Lower lobe of right lung (tissue), 2 donors: ENCODE data around the gene SH3BP5. TPM values are rescaled to one million over a fixed set of nuclear protein-coding genes. Genes with fewer than 3 reads are reported as not detected.
A peak's percentile ranks its signal among the peaks of the same experiment; 100 is the strongest.

Source experiments
- ATAC-seq, 2 donors: fragments of 200-7000 bp; cut with Tn5 transposase; one replicate each; pipeline ENCODE4 v1.9.1; 2020 to 2022; ENCODE audit warnings: mild to moderate bottlenecking in 2 of 2, moderate library complexity in 2 of 2
- DNase-seq: peaks from one replicate; pipeline ENCODE4 v3.0.0-alpha.2; 2020
- H3K27ac ChIP-seq: fragments of 200-600 bp; one replicate; pipeline ENCODE4 v1.8.0; 2022
- H3K27me3 ChIP-seq: fragments of 200-600 bp; one replicate; pipeline ENCODE4 v1.8.0; 2022; ENCODE audit warnings: low read depth
- H3K36me3 ChIP-seq: fragments of 200-600 bp; one replicate; pipeline ENCODE4 v1.8.0; 2022; ENCODE audit warnings: mild to moderate bottlenecking
- H3K4me1 ChIP-seq: fragments of 200-600 bp; one replicate; pipeline ENCODE4 v1.8.0; 2022
- H3K4me3 ChIP-seq: fragments of 200-600 bp; one replicate; pipeline ENCODE4 v1.8.0; 2022; ENCODE audit warnings: mild to moderate bottlenecking
- H3K9me3 ChIP-seq: fragments of 200-600 bp; one replicate; pipeline ENCODE4 v1.8.0; 2022
- CTCF ChIP-seq: fragments of 200-600 bp; IDR thresholded peaks from one replicate; pipeline ENCODE4 v1.8.0; 2022; ENCODE audit warnings: antibody characterized with exemption, mild to moderate bottlenecking
- intact Hi-C: fragments of 100-400 bp; cut with DNase I; formaldehyde crosslinking; loops from one replicate; pipeline ENCODE4 v1.11.0; 2022
- total RNA-seq: library from RNA; stranded (reverse); fragmentation: NEBNext Ultra II Directional; extraction: Animal tissue kit (Norgen Biotek cat#: 25700); gene quantifications from one replicate; pipeline ENCODE4 v1.2.1, GENCODE V29; 2021
- donor health status: DM: no; HTN: yes; CAD: no; lungs with severe emphysema.

The SH3BP5 gene
- total RNA-seq, 1 donor from 2014 or later, result 106 TPM

GRCh38 chr3:15261274-15261673 is 71.1 kb downstream of the SH3BP5 start:
- Histone ChIP-seq H3K4me1 (peaks cover 13% of the 10 kb centered on the region), H3K9me3 (no peaks in the 10 kb centered on the region), H3K36me3 (peaks cover 61% of the 10 kb centered on the region), H3K27ac (no peak overlapping the region), H3K27me3 (no peaks in the 10 kb centered on the region), H3K4me3 (no peak overlapping the region)
- DNase-seq (no peak), ATAC-seq (no peak)
- intact Hi-C loops, result loop anchor here (10.0 kb wide), 1 partner anchor 114 kb away; no protein-coding TSS in a partner anchor
- TF ChIP-seq CTCF, result no peak

- DNase-seq (no peak), ATAC-seq (no peak)
- no peak overlapping the region for H3K4me3 ChIP-seq
- no peaks in the 10 kb centered on the region for H3K27me3 ChIP-seq
- TF ChIP-seq CTCF, result no peak
- no peak overlapping the region for H3K27ac ChIP-seq
- intact Hi-C loops, result loop anchor here (10.0 kb wide), 1 partner anchor 114 kb away; no protein-coding TSS in a partner anchor
- H3K36me3 ChIP-seq, result peaks cover 66% of the 10 kb centered on the region
- no peaks in the 10 kb centered on the region for H3K9me3 ChIP-seq
- H3K4me1 ChIP-seq, result peaks cover 11% of the 10 kb centered on the region
These were observed 71.9 kb downstream of the SH3BP5 start for GRCh38 chr3:15260531-15260930.

GRCh38 chr3:15258720-15259119 is 73.7 kb downstream of the SH3BP5 start:
- H3K4me3 ChIP-seq, result no peak overlapping the region
- ATAC-seq (no peak), DNase-seq (no peak)
- peaks cover 5% of the 10 kb centered on the region for H3K4me1 ChIP-seq
- no peak overlapping the region for H3K27ac ChIP-seq
- intact Hi-C loops, result no loop called here
- H3K36me3 ChIP-seq, result peaks cover 84% of the 10 kb centered on the region
- TF ChIP-seq CTCF, result no peak
- no peaks in the 10 kb centered on the region for H3K27me3 ChIP-seq
- H3K9me3 ChIP-seq, result no peaks in the 10 kb centered on the region

- no peaks in the 10 kb centered on the region for H3K4me1 ChIP-seq
- ATAC-seq (peak; percentile 76 to 80), DNase-seq (no peak)
- H3K36me3 ChIP-seq, result peaks cover 100% of the 10 kb centered on the region
- intact Hi-C loops, result no loop called here
- no peak overlapping the region for H3K4me3 ChIP-seq
- H3K27me3 ChIP-seq, result no peaks in the 10 kb centered on the region
- no peak overlapping the region for H3K27ac ChIP-seq
- H3K9me3 ChIP-seq, result no peaks in the 10 kb centered on the region
- no peak for TF ChIP-seq CTCF
These were observed 75.5 kb downstream of the SH3BP5 start for GRCh38 chr3:15256861-15257341.

- DNase-seq (no peak), ATAC-seq (no peak)
- Histone ChIP-seq H3K27ac (no peak overlapping the region), H3K4me1 (no peaks in the 10 kb centered on the region), H3K9me3 (no peaks in the 10 kb centered on the region), H3K36me3 (peaks cover 100% of the 10 kb centered on the region), H3K4me3 (no peak overlapping the region), H3K27me3 (no peaks in the 10 kb centered on the region)
- TF ChIP-seq CTCF, result no peak
- intact Hi-C loops, result no loop called here
These were observed 77.2 kb downstream of the SH3BP5 start for GRCh38 chr3:15255215-15255614.
